GM12878 (cell line): Measurements from ENCODE around the gene RIC3. TPM values are rescaled to one million over a fixed set of nuclear protein-coding genes. Genes with fewer than 3 reads are reported as not detected.

ENCODE experiments used
- ATAC-seq: fragments of 200-7000 bp; cut with Tn5 transposase; 3 replicates; pipeline ENCODE4 v1.9.1; 2020; ENCODE audit warnings: mild to moderate bottlenecking, moderate library complexity
- BruUV-seq: library from RNA; stranded (reverse); fragments of 400-500 nt; replicated peaks from 2 replicates; lab custom pipeline; 2021; lab: Mats Ljungman, UMichigan
- CTCF ChIA-PET: fragments of 300-600 bp; sonication (Branson Sonifier 250); formaldehyde crosslinking; extraction: SDS; loops from one replicate; lab custom pipeline; 2021; ENCODE audit warnings: inconsistent platforms; lab: Yijun Ruan, JAX
- POLR2A ChIA-PET: fragments of 350-600 bp; formaldehyde crosslinking; extraction: SDS; loops from one replicate; lab custom pipeline; 2021; ENCODE audit warnings: inconsistent platforms; lab: Charles Lee
- RAD21 ChIA-PET: fragments of 300-600 bp; sonication (Branson Sonifier 250); formaldehyde crosslinking; loops from one replicate; lab custom pipeline; 2023; ENCODE audit warnings: antibody characterized with exemption; ENCODE audit not compliant: unreplicated experiment; lab: Charles Lee
- SMC1A ChIA-PET: fragments of 300-600 bp; sonication (Branson Sonifier 250); formaldehyde crosslinking; loops from one replicate; lab custom pipeline; 2023; ENCODE audit not compliant: unreplicated experiment, uncharacterized antibody; lab: Charles Lee
- DNase-seq: peaks from one replicate; pipeline ENCODE4 v3.0.0-alpha.2; 2011; ENCODE audit warnings: low read depth, low spot score
- FAIRE-seq: peaks from 3 replicates; lab custom pipeline; 2011; peaks lifted over from hg19 to GRCh38; lab: Jason Lieb, UNC
- H2AFZ ChIP-seq: 2 replicates; pipeline ENCODE4 v1.6.0; 2011; ENCODE audit warnings: low read depth, low read length, control low read depth; ENCODE audit not compliant: control insufficient read depth
- H3K27ac ChIP-seq: 2 replicates; pipeline ENCODE4 v1.5.1; 2011; ENCODE audit warnings: control low read depth; ENCODE audit not compliant: control insufficient read depth, insufficient read depth
- H3K27me3 ChIP-seq, 2 experiments: replicated peaks in 1 of 2; 2 replicates each; pipeline versions ENCODE4 v1.6.0 to v1.6.1; 2011; ENCODE audit warnings: low read length in 1 of 2; ENCODE audit not compliant: control insufficient read depth in 2 of 2, insufficient read depth in 2 of 2
- H3K36me3 ChIP-seq, 2 experiments: 2 replicates each; pipeline ENCODE4 v1.5.1; 2011; ENCODE audit warnings: low read length in 1 of 2; ENCODE audit not compliant: control insufficient read depth in 2 of 2, insufficient read depth in 2 of 2
- H3K4me1 ChIP-seq: 2 replicates; pipeline ENCODE4 v1.6.1; 2011; ENCODE audit warnings: mild to moderate bottlenecking, low read length, moderate library complexity, mixed read lengths; ENCODE audit not compliant: control insufficient read depth, insufficient read depth
- H3K4me2 ChIP-seq: 2 replicates; pipeline ENCODE4 v1.6.0; 2011; ENCODE audit warnings: control low read depth; ENCODE audit not compliant: control insufficient read depth, insufficient read depth
- H3K4me3 ChIP-seq: fragments of 200-600 bp; sonication (generic); 2 replicates; pipeline ENCODE4 v1.5.1; 2016
- H3K79me2 ChIP-seq: 2 replicates; pipeline ENCODE4 v1.6.0; 2011; ENCODE audit warnings: low read length; ENCODE audit not compliant: control insufficient read depth, insufficient read depth
- H3K9ac ChIP-seq: 2 replicates; pipeline ENCODE4 v1.8.0; 2011; ENCODE audit warnings: low read length, control low read depth, mixed read lengths; ENCODE audit not compliant: control insufficient read depth, insufficient read depth
- H3K9me3 ChIP-seq: replicated peaks from 3 replicates; pipeline ENCODE4 v1.5.1; 2011; ENCODE audit warnings: mild to moderate bottlenecking, low read length; ENCODE audit not compliant: control insufficient read depth, insufficient read depth
- H4K20me1 ChIP-seq: 2 replicates; pipeline ENCODE4 v1.6.0; 2011; ENCODE audit not compliant: control insufficient read depth, insufficient read depth
- BCLAF1 ChIP-seq: fragments of 450-650 bp; IDR thresholded peaks from 2 replicates; pipeline ENCODE4 v1.6.1; 2017; ENCODE audit warnings: antibody characterized with exemption, mild to moderate bottlenecking, moderate library complexity
- BMI1 ChIP-seq: fragments of 450-650 bp; IDR thresholded peaks from 2 replicates; pipeline ENCODE4 v1.6.1; 2016; ENCODE audit warnings: mild to moderate bottlenecking, moderate library complexity, borderline replicate concordance
- CTCF ChIP-seq, 3 experiments: IDR thresholded peaks in 2 of 3; conservative IDR thresholded peaks in 1 of 3; 2 replicates each; pipeline ENCODE4 v1.5.1; 2011; ENCODE audit warnings: low read depth in 3 of 3, low read length in 3 of 3, mild to moderate bottlenecking in 3 of 3, control low read depth in 2 of 3, moderate library complexity in 2 of 3, inconsistent platforms in 1 of 3, mixed read lengths in 1 of 3; ENCODE audit not compliant: control insufficient read depth in 2 of 3, insufficient read depth in 1 of 3; ENCODE audit errors: extremely low read depth in 1 of 3
- JUND ChIP-seq: IDR thresholded peaks from 2 replicates; pipeline ENCODE4 v1.6.1; 2012; ENCODE audit warnings: low read depth, mild to moderate bottlenecking, low read length, improper control_type of control experiment, moderate library complexity
- PAX8 ChIP-seq: fragments of 450-650 bp; IDR thresholded peaks from 2 replicates; pipeline ENCODE4 v1.6.1; 2017; ENCODE audit warnings: mild to moderate bottlenecking, moderate library complexity
- RAD21 ChIP-seq: IDR thresholded peaks from 2 replicates; pipeline ENCODE4 v1.6.1; 2011; ENCODE audit warnings: mild to moderate bottlenecking, low read depth, low read length, moderate library complexity; ENCODE audit not compliant: insufficient read depth
- SMC3 ChIP-seq: IDR thresholded peaks from 2 replicates; pipeline ENCODE4 v1.6.1; 2011; ENCODE audit warnings: low read length, improper control_type of control experiment, borderline replicate concordance
- TCF3 ChIP-seq: IDR thresholded peaks from 2 replicates; pipeline ENCODE4 v1.6.1; 2012; ENCODE audit warnings: low read depth, mild to moderate bottlenecking, low read length, borderline replicate concordance; ENCODE audit not compliant: insufficient read depth
- USF1 ChIP-seq: IDR thresholded peaks from 2 replicates; pipeline ENCODE4 v1.6.1; 2011; ENCODE audit warnings: borderline replicate concordance, low read depth, mild to moderate bottlenecking, moderate library complexity, mixed read lengths, low read length; ENCODE audit not compliant: insufficient read depth; ENCODE audit errors: extremely low read length
- YY1 ChIP-seq: IDR thresholded peaks from 2 replicates; pipeline ENCODE4 v1.6.1; 2011; ENCODE audit warnings: low read depth, mild to moderate bottlenecking, low read length
- ZNF687 ChIP-seq: fragments of 450-650 bp; IDR thresholded peaks from 2 replicates; pipeline ENCODE4 v1.6.1; 2017; ENCODE audit warnings: mild to moderate bottlenecking, moderate library complexity
- WGBS: methylation state at CpG from one replicate; pipeline ENCODE4 v1.1.6; 2016; ENCODE audit warnings: low lambda C conversion rate; ENCODE audit not compliant: insufficient replicate concordance, insufficient coverage; ENCODE audit errors: missing lambda C conversion rate; 5-methylcytosine and 5-hydroxymethylcytosine counted together
- in situ Hi-C: fragments of 300-500 bp; cut with MboI; formaldehyde crosslinking; loops from 9 replicates; pipeline ENCODE4 v1.14.3; 2018; ENCODE audit warnings: mixed read lengths
- intact Hi-C: fragments of 100-400 bp; cut with micrococcal nuclease; formaldehyde crosslinking; loops from one replicate; pipeline ENCODE4 v1.14.2; 2022; ENCODE audit not compliant: unreplicated experiment
- polyA plus RNA-seq, 11 experiments: library from polyadenylated mRNA; depleted of rRNA in 4 of 11; unstranded in 6 of 11; stranded (reverse) in 5 of 11; fragments of >200 nt; fragmentation: Nextera tagmentation in 4 of 11; fragmentation: Illumina TruSeq in 1 of 11; extraction: Ambion mirVana in 4 of 11; extraction: Trizol in 1 of 11; gene quantifications; 1 replicate in 1 of 11; 2 replicates in 10 of 11; pipeline versions ENCODE4 v1.2.1 to v1.2.3, GENCODE V29; 2011 to 2016; ENCODE audit warnings: inconsistent platforms in 2 of 11, missing spikeins in 2 of 11, low read depth in 1 of 11
- total RNA-seq, 4 experiments: library from RNA; depleted of rRNA in 3 of 4; stranded (reverse); fragments of >200 nt in 3 of 4; fragmentation: Illumina TruSeq in 1 of 4; extraction: Trizol in 1 of 4; gene quantifications; 2 replicates each; pipeline versions ENCODE4 v1.2.1 to v1.2.3, GENCODE V29; 2013 to 2021

RIC3 gene
- total and polyA plus RNA-seq, 10 of the 15 experiments (the other 5 are each of a cell fraction or from before 2014, with no cell fraction given): 0.90 to 8.9 (median 2.2) TPM

GRCh38 chr11:8099291-8099899, 69.4 kb downstream of the RIC3 start:
- Histone ChIP-seq H3K36me3 (peaks cover 0 to 4% of the 10 kb centered on the region in 2 experiments; a peak in 2 of 4 replicates), H3K79me2 (no peaks in the 10 kb centered on the region), H4K20me1 (no peaks in the 10 kb centered on the region), H3K27ac (no peak overlapping the region), H3K4me2 (no peak overlapping the region), H3K4me1 (no peaks in the 10 kb centered on the region), H3K4me3 (no peak overlapping the region), H3K9ac (no peak overlapping the region), H3K9me3 (no peaks in the 10 kb centered on the region), H2AFZ (no peak overlapping the region), H3K27me3 (no peaks in the 10 kb centered on the region)
- ChIA-PET RAD21 (interaction anchor here (0.7 to 3.7 kb wide), 22 partner anchors 8 to 1001 kb away, joined by 3 to 56 read pairs (median 4); partner anchors contain the start of genes EIF3F and LMO1), POLR2A (no interaction called here), CTCF (interaction anchor here (0.6 to 3.7 kb wide), 51 partner anchors 10 to 1001 kb away, joined by 3 to 94 read pairs (median 4); partner anchors contain the start of gene EIF3F), SMC1A (interaction anchor here (0.6 to 2.6 kb wide), 24 partner anchors 8 to 245 kb away, joined by 3 to 30 read pairs (median 4); partner anchors contain the start of gene EIF3F)
- in situ Hi-C loops: loop anchor here (5.0 kb wide), 1 partner anchor 92 kb away; no protein-coding TSS in a partner anchor
- no TSS peak for BruUV-seq
- no peak for DNase-seq
- peak; percentile 93 for FAIRE-seq
- 9% methylated on average over 3 of the region's 3 CpGs for WGBS
- ATAC-seq: peak; percentile 90
- intact Hi-C loops: loop anchor here (1.0 to 10.0 kb wide), 2 partner anchors 66 to 205 kb away; no protein-coding TSS in a partner anchor
- TF ChIP-seq BCLAF1 (no peak), TCF3 (no peak), BMI1 (no peak), CTCF (IDR thresholded peaks at IDR 0.05 in 2 of 3, conservative IDR thresholded peaks at IDR 0.05 in 1 of 3; ENCODE audit: control insufficient read depth in 2 of 3, extremely low read depth in 1 of 3, insufficient read depth in 1 of 3, low read depth in 3 of 3, low read length in 3 of 3) (peak; percentile 70 to 81 (median 72)), JUND (no peak), RAD21 (peak; percentile 85), USF1 (no peak), SMC3 (peak; percentile 55; the same call in 1 of the 2 replicates), PAX8 (no peak), ZNF687 (no peak), YY1 (no peak)
